Measurements from ENCODE around the gene NREP.

GRCh38 chr5:111704452-111705085 is 52.4 kb downstream of the NREP start:
- no peak for TF ChIP-seq CTCF (conservative IDR thresholded peaks at IDR 0.05 in 1 of 2, IDR thresholded peaks at IDR 0.05 in 1 of 2; ENCODE audit: low read depth in 1 of 2, low read length in 2 of 2)
- no peak for TF ChIP-seq EZH2 (IDR thresholded peaks at IDR 0.05; ENCODE audit: low read length, missing control alignments)
